Measurements from ENCODE around the gene PEX6. TPM values are rescaled to one million over a fixed set of nuclear protein-coding genes. Genes with fewer than 3 reads are reported as not detected.
A peak's percentile ranks its signal among the peaks of the same experiment; 100 is the strongest.

PEX6 gene
- total RNA-seq, 1 experiment from 2014 or later: 15.6 TPM

GRCh38 chr6:42938428-42938796, 40.6 kb downstream of the PEX6 start:
- no peak overlapping the region for H4K91ac ChIP-seq (ENCODE audit: insufficient read length, low read depth, low read length)
- H2BK20ac ChIP-seq (ENCODE audit: low read depth, low read length, poor library complexity, severe bottlenecking): no peak overlapping the region
- no peak overlapping the region for H3K4me3 Mint-ChIP-seq
- no peaks in the 10 kb centered on the region for H3K9me3 ChIP-seq (ENCODE audit: control insufficient read depth, low read depth, low read length)
- H2AFZ ChIP-seq (ENCODE audit: low read length): no peak overlapping the region
- no peak overlapping the region for H2BK12ac ChIP-seq (ENCODE audit: insufficient read length, low read depth, low read length)
- peaks cover 34 to 76% (median 56%) of the 10 kb centered on the region in 3 experiments for H3K36me3 Mint-ChIP-seq (ENCODE audit: insufficient read depth in 1 of 3, low read depth in 3 of 3)
- no peaks in the 10 kb centered on the region for H3K79me1 ChIP-seq (ENCODE audit: insufficient read depth, low read depth, low read length, poor library complexity, severe bottlenecking)
- H2AK5ac ChIP-seq (ENCODE audit: insufficient read length, low read length): no peak overlapping the region
- no peak overlapping the region for H3K18ac ChIP-seq (ENCODE audit: insufficient read length, low read depth, low read length)
- H3K56ac ChIP-seq (ENCODE audit: insufficient read length, low read depth, low read length): no peak overlapping the region
- no peak for TF ChIP-seq CTCF (conservative IDR thresholded peaks at IDR 0.05)
- no CpG with 5 or more reads among the region's 5 CpGs for WGBS (ENCODE audit: extremely low coverage, insufficient read length, low lambda C conversion rate)
- no peaks in the 10 kb centered on the region for H3K23me2 ChIP-seq (ENCODE audit: insufficient read length, low read depth, low read length, poor library complexity, severe bottlenecking)
- H2BK120ac ChIP-seq (ENCODE audit: low read depth, low read length, poor library complexity, severe bottlenecking): no peak overlapping the region
- no peak overlapping the region; the same call in 1 of the 2 replicates for H3K14ac ChIP-seq (ENCODE audit: insufficient read depth, low read length)
- no peak overlapping the region for H4K8ac ChIP-seq (replicated peaks; ENCODE audit: insufficient read length, low read depth, low read length)
- no peaks in the 10 kb centered on the region; a peak in 1 of 5 replicates for H3K9me3 Mint-ChIP-seq
- no peaks in the 10 kb centered on the region for H3K4me1 ChIP-seq (ENCODE audit: insufficient read depth, low read length)
- H2BK5ac ChIP-seq (ENCODE audit: insufficient read length, low read length): no peak overlapping the region
- H3K4ac ChIP-seq (ENCODE audit: low read depth, low read length): no peak overlapping the region
- no peak overlapping the region for H3T11ph ChIP-seq (ENCODE audit: low read length)
- peaks cover 2% of the 10 kb centered on the region for H4K20me1 ChIP-seq (ENCODE audit: control insufficient read depth, insufficient read depth, insufficient read length)
- peak overlapping the region in 1 of 3 experiments; percentile 47; a peak in 1 of 7 replicates for H3K27ac Mint-ChIP-seq
- no peak overlapping the region for H2BK15ac ChIP-seq (ENCODE audit: low read depth, low read length)
- H3K4me2 ChIP-seq (ENCODE audit: insufficient read depth, insufficient read length, low read length): no peak overlapping the region
- no peak for DNase-seq
- H3K27me3 ChIP-seq (ENCODE audit: insufficient read depth, low read length): no peaks in the 10 kb centered on the region
- no peak overlapping the region for H3K9ac ChIP-seq (ENCODE audit: extremely low read depth, insufficient read length, low read length)
- no peak overlapping the region for H3K27ac ChIP-seq (ENCODE audit: insufficient read length, low read depth, low read length)
- no peak overlapping the region for H3K23ac ChIP-seq (ENCODE audit: insufficient read length, low read depth, low read length)
- no peak overlapping the region for H4K5ac ChIP-seq (ENCODE audit: insufficient read length, low read depth, low read length)
- peaks cover 2% of the 10 kb centered on the region; the same call in 1 of the 2 replicates for H3K79me2 ChIP-seq (ENCODE audit: insufficient read depth, low read length)
- no peaks in the 10 kb centered on the region for H3K27me3 Mint-ChIP-seq (ENCODE audit: low read depth)
- peaks cover 9 to 14% of the 10 kb centered on the region in 2 experiments for H3K4me1 Mint-ChIP-seq
